HCT116 (cell line): Measurements from ENCODE around the gene OCA2. TPM values are rescaled to one million over a fixed set of nuclear protein-coding genes. Genes with fewer than 3 reads are reported as not detected.

Source experiments
- ATAC-seq: fragments of 200-7000 bp; cut with Tn5 transposase; 2 replicates; pipeline ENCODE4 v1.9.1; 2020; ENCODE audit warnings: mild to moderate bottlenecking, moderate library complexity
- BruUV-seq: library from RNA; stranded (reverse); fragments of 400-500 nt; replicated peaks from 2 replicates; lab custom pipeline; 2021; lab: Mats Ljungman, UMichigan
- CTCF ChIA-PET: fragments of 300-600 bp; sonication (Branson Sonifier 250); formaldehyde crosslinking; loops from one replicate; lab custom pipeline; 2021; ENCODE audit warnings: antibody characterized with exemption; lab: Charles Lee
- POLR2A ChIA-PET: fragments of 300-600, 350-600 bp; sonication (Branson Sonifier 250); formaldehyde crosslinking; loops from one replicate; lab custom pipeline; 2021; ENCODE audit warnings: antibody characterized with exemption; lab: Charles Lee
- RAD21 ChIA-PET, 2 experiments: fragments of 300-600 bp; sonication (Branson Sonifier 250); formaldehyde crosslinking; loops; one replicate each; lab custom pipeline; 2023; ENCODE audit warnings: low total read pairs in 2 of 2; ENCODE audit not compliant: uncharacterized antibody in 2 of 2, unreplicated experiment in 2 of 2, low non-redundant PET in 1 of 2; lab: Charles Lee
- DNase-seq: peaks from one replicate; pipeline ENCODE4 v3.0.0-alpha.2; 2010; ENCODE audit warnings: low read depth, low spot score
- H2AFZ ChIP-seq: fragments of 200-600 bp; shearing (Covaris generic), sonication (generic); 2 replicates; pipeline ENCODE4 v1.6.1; 2017; ENCODE audit warnings: low read depth, mixed run types, mixed read lengths, antibody characterized with exemption, low read length; ENCODE audit not compliant: poor library complexity, severe bottlenecking
- H3K27ac ChIP-seq: 2 replicates; pipeline ENCODE4 v1.5.1; 2012; ENCODE audit warnings: low read depth, low read length
- H3K27me3 ChIP-seq: fragments of 200-600 bp; sonication (generic); 2 replicates; pipeline ENCODE4 v1.6.1; 2016; ENCODE audit warnings: mixed run types, low read length, mixed read lengths; ENCODE audit not compliant: insufficient read depth
- H3K36me3 ChIP-seq, 2 experiments: fragments of 200-500 bp in 1 of 2; fragments of 200-600 bp in 1 of 2; sonication (Bioruptor generic) in 1 of 2; sonication (generic) in 1 of 2; 2 replicates each; pipeline versions ENCODE4 v1.5.1 to v1.6.1; 2014 to 2016; ENCODE audit warnings: low read length in 2 of 2, inconsistent platforms in 1 of 2, mixed read lengths in 1 of 2, mixed run types in 1 of 2; ENCODE audit not compliant: insufficient read depth in 2 of 2, control insufficient read depth in 1 of 2
- H3K4me1 ChIP-seq, 2 experiments: fragments of 200-600 bp in 1 of 2; sonication (generic) in 1 of 2; 2 replicates each; pipeline versions ENCODE4 v1.5.1 to v1.6.1; 2012 to 2017; ENCODE audit warnings: low read length in 2 of 2, inconsistent platforms in 1 of 2, mild to moderate bottlenecking in 1 of 2, mixed read lengths in 1 of 2, mixed run types in 1 of 2, moderate library complexity in 1 of 2; ENCODE audit not compliant: insufficient read depth in 2 of 2, control insufficient read depth in 1 of 2
- H3K4me2 ChIP-seq: fragments of 200-600 bp; sonication (generic); 2 replicates; pipeline ENCODE4 v1.6.1; 2017; ENCODE audit warnings: mixed run types, low read length, mixed read lengths
- H3K4me3 ChIP-seq, 2 experiments: fragments of 200-600 bp in 1 of 2; sonication (generic) in 1 of 2; replicated peaks in 1 of 2; 2 replicates each; pipeline ENCODE4 v1.5.1; 2011 to 2016; ENCODE audit warnings: low read length in 2 of 2, control low read depth in 1 of 2, low read depth in 1 of 2, mild to moderate bottlenecking in 1 of 2, mixed read lengths in 1 of 2, mixed run types in 1 of 2
- H3K79me2 ChIP-seq: fragments of 200-600 bp; sonication (generic); 2 replicates; pipeline ENCODE4 v1.6.1; 2017; ENCODE audit warnings: mild to moderate bottlenecking, mixed run types, low read length, moderate library complexity, mixed read lengths; ENCODE audit not compliant: insufficient read depth
- H3K9ac ChIP-seq: fragments of 200-600 bp; sonication (generic); 2 replicates; pipeline ENCODE4 v1.6.1; 2016; ENCODE audit warnings: low read length, mixed read lengths
- H3K9me2 ChIP-seq: fragments of 200-600 bp; sonication (generic), shearing (Covaris generic); 2 replicates; pipeline ENCODE4 v1.6.1; 2017; ENCODE audit warnings: mixed run types, mild to moderate bottlenecking, moderate library complexity; ENCODE audit not compliant: insufficient read depth
- H3K9me3 ChIP-seq, 2 experiments: fragments of 200-500 bp in 1 of 2; fragments of 200-600 bp in 1 of 2; sonication (Bioruptor generic) in 1 of 2; sonication (generic) in 1 of 2; 2 replicates each; pipeline ENCODE4 v1.6.1; 2014 to 2017; ENCODE audit warnings: low read length in 2 of 2, mixed read lengths in 2 of 2, inconsistent platforms in 1 of 2, low read depth in 1 of 2, mild to moderate bottlenecking in 1 of 2, mixed run types in 1 of 2, moderate library complexity in 1 of 2; ENCODE audit not compliant: control insufficient read depth in 1 of 2, insufficient read depth in 1 of 2
- H4K20me1 ChIP-seq: fragments of 200-600 bp; sonication (generic), shearing (Covaris generic); 2 replicates; pipeline ENCODE4 v1.6.1; 2017; ENCODE audit warnings: mixed run types, mild to moderate bottlenecking, moderate library complexity; ENCODE audit not compliant: insufficient read depth
- CEBPB ChIP-seq: IDR thresholded peaks from 2 replicates; pipeline ENCODE4 v1.6.1; 2012; ENCODE audit warnings: low read depth
- ELF1 ChIP-seq: IDR thresholded peaks from 2 replicates; pipeline ENCODE4 v1.6.1; 2012; ENCODE audit warnings: low read depth, borderline replicate concordance
- EZH2 ChIP-seq: fragments of 200-600 bp; sonication (generic); IDR thresholded peaks from 2 replicates; pipeline ENCODE4 v1.6.1; 2017; ENCODE audit warnings: antibody characterized with exemption, mixed run types
- JUND ChIP-seq: IDR thresholded peaks from 2 replicates; pipeline ENCODE4 v1.6.1; 2012
- POLR2A ChIP-seq: IDR thresholded peaks from 2 replicates; pipeline ENCODE4 v1.7.0; 2011; ENCODE audit warnings: borderline replicate concordance; ENCODE audit not compliant: insufficient read depth, insufficient read length; ENCODE audit errors: extremely low read depth
- POLR2AphosphoS5 ChIP-seq: IDR thresholded peaks from 2 replicates; pipeline ENCODE4 v1.6.1; 2011; ENCODE audit warnings: mild to moderate bottlenecking, low read depth, low read length, moderate library complexity
- RAD21 ChIP-seq: IDR thresholded peaks from 2 replicates; pipeline ENCODE4 v1.6.1; 2012; ENCODE audit warnings: low read depth, mild to moderate bottlenecking
- YY1 ChIP-seq: IDR thresholded peaks from 2 replicates; pipeline ENCODE4 v1.6.1; 2011; ENCODE audit warnings: low read length, low read depth, moderate library complexity, mild to moderate bottlenecking; ENCODE audit not compliant: insufficient replicate concordance; ENCODE audit errors: extremely low read depth
- ZFX ChIP-seq: fragments of 450-650 bp; IDR thresholded peaks from 2 replicates; pipeline ENCODE4 v1.6.1; 2017
- intact Hi-C: fragments of 100-400 bp; cut with micrococcal nuclease; formaldehyde crosslinking; loops from 2 replicates; pipeline ENCODE4 v1.10.0; 2022
- total RNA-seq: library from RNA; stranded (reverse); gene quantifications from one replicate; pipeline ENCODE4 v1.2.1, GENCODE V29; 2021; ENCODE audit not compliant: unreplicated experiment
- TF ChIP-seq, protein P1 (sequence below): IDR thresholded peaks from 2 replicates; pipeline ENCODE4 v1.6.1; 2012; ENCODE audit warnings: low read depth

Gene OCA2
- total RNA-seq, 1 experiment from 2014 or later = not detected

DNA sequence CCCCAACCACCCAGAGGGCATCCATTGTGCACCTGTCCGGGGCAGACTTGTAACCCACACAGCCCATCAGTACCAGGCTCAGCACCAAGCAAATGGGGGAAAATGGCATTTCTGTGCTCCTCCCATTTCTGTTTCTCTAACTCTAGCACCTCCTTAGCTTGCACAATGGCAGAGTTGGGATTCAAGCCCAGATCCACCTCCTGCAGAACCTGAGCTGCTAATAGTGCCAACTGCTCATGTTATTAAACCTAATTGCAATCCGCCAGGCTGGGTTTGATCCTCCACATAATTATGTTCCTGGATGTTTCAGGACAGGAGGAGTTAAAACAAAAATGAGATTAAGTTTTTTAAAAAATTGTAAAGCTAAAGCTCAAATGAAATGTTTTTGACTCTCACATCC, 235.0 kb downstream of the OCA2 start:
- TF ChIP-seq YY1 (no peak), RAD21 (no peak), ELF1 (no peak), ZFX (no peak), JUND (no peak)
- ChIA-PET CTCF (no interaction called here), RAD21 (no interaction called here), POLR2A (no interaction called here)
- H3K9ac ChIP-seq = no peak overlapping the region
- H3K27ac ChIP-seq = no peak overlapping the region
- H3K9me2 ChIP-seq = no peaks in the 10 kb centered on the region
- intact Hi-C loops = no loop called here
- H2AFZ ChIP-seq = no peak overlapping the region
- peaks cover 6 to 32% of the 10 kb centered on the region in 2 experiments; a peak in 3 of 4 replicates for H3K9me3 ChIP-seq
- no peaks in the 10 kb centered on the region for H4K20me1 ChIP-seq
- ATAC-seq (no peak), DNase-seq (no peak)
- H3K79me2 ChIP-seq = no peaks in the 10 kb centered on the region
- no TSS peak for BruUV-seq
- H3K4me1 ChIP-seq = no peaks in the 10 kb centered on the region
- no peak overlapping the region for H3K4me3 ChIP-seq
- no peaks in the 10 kb centered on the region for H3K27me3 ChIP-seq
- H3K4me2 ChIP-seq = no peak overlapping the region
- H3K36me3 ChIP-seq = no peaks in the 10 kb centered on the region

DNA sequence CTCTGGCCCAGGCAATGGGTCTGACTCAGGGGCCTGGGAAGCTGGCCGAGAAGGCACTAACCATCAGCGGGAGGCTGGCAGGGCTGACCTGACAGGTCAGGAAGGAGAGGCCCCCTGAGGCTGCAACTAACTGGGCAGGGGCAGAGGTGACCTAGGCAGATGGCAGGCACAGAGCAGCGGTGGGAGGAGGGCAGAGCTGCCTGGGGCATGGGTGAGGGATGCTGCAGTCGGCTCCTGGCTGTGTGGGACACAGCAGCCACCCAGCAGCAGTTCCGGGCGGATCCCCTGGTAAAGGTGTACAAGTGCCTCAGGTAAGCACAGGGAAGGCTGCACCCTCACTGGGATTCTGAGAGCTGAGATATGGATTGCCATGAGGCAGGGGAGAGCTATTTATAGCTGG, 236.1 kb downstream of the OCA2 start:
- H3K4me2 ChIP-seq = no peak overlapping the region
- no peak for TF ChIP-seq POLR2A
- no peak for TF ChIP-seq EZH2
- TF ChIP-seq, protein P1, sequence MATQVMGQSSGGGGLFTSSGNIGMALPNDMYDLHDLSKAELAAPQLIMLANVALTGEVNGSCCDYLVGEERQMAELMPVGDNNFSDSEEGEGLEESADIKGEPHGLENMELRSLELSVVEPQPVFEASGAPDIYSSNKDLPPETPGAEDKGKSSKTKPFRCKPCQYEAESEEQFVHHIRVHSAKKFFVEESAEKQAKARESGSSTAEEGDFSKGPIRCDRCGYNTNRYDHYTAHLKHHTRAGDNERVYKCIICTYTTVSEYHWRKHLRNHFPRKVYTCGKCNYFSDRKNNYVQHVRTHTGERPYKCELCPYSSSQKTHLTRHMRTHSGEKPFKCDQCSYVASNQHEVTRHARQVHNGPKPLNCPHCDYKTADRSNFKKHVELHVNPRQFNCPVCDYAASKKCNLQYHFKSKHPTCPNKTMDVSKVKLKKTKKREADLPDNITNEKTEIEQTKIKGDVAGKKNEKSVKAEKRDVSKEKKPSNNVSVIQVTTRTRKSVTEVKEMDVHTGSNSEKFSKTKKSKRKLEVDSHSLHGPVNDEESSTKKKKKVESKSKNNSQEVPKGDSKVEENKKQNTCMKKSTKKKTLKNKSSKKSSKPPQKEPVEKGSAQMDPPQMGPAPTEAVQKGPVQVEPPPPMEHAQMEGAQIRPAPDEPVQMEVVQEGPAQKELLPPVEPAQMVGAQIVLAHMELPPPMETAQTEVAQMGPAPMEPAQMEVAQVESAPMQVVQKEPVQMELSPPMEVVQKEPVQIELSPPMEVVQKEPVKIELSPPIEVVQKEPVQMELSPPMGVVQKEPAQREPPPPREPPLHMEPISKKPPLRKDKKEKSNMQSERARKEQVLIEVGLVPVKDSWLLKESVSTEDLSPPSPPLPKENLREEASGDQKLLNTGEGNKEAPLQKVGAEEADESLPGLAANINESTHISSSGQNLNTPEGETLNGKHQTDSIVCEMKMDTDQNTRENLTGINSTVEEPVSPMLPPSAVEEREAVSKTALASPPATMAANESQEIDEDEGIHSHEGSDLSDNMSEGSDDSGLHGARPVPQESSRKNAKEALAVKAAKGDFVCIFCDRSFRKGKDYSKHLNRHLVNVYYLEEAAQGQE = no peak
- TF ChIP-seq POLR2AphosphoS5 = no peak
- TF ChIP-seq ELF1 = no peak
- TF ChIP-seq CEBPB = no peak
- H3K36me3 ChIP-seq = no peaks in the 10 kb centered on the region
- H3K27ac ChIP-seq = no peak overlapping the region
- H3K9me2 ChIP-seq = no peaks in the 10 kb centered on the region
- H3K4me1 ChIP-seq = no peaks in the 10 kb centered on the region
- no peak for DNase-seq
- no peaks in the 10 kb centered on the region for H4K20me1 ChIP-seq
- intact Hi-C loops = no loop called here
- no peak overlapping the region for H2AFZ ChIP-seq
- H3K79me2 ChIP-seq = no peaks in the 10 kb centered on the region
- POLR2A ChIA-PET = no interaction called here
- peaks cover 3 to 25% of the 10 kb centered on the region in 2 experiments; a peak in 3 of 4 replicates for H3K9me3 ChIP-seq
- RAD21 ChIA-PET = no interaction called here
- no TSS peak for BruUV-seq
- no peak for ATAC-seq
- CTCF ChIA-PET = no interaction called here
- no peak overlapping the region for H3K9ac ChIP-seq
- H3K27me3 ChIP-seq = no peaks in the 10 kb centered on the region
- no peak overlapping the region for H3K4me3 ChIP-seq
